GM12891 (cell line): Measurements from ENCODE around the gene GJE1.

Experiments
- PAX5 ChIP-seq: IDR thresholded peaks from 2 replicates; pipeline ENCODE4 v1.6.1; 2011; ENCODE audit warnings: low read length, moderate library complexity, mild to moderate bottlenecking; ENCODE audit not compliant: insufficient read depth, severe bottlenecking
- POLR2A ChIP-seq: IDR thresholded peaks from 2 replicates; pipeline ENCODE4 v1.6.1; 2011; ENCODE audit warnings: low read depth, low read length, control low read depth
- POLR2AphosphoS5 ChIP-seq: IDR thresholded peaks from 2 replicates; pipeline ENCODE4 v1.6.1; 2011; ENCODE audit warnings: low read depth, low read length, control low read depth
- SPI1 ChIP-seq: IDR thresholded peaks from 2 replicates; pipeline ENCODE4 v1.6.1; 2011; ENCODE audit warnings: low read depth, low read length, control low read depth
- TAF1 ChIP-seq: IDR thresholded peaks from 2 replicates; pipeline ENCODE4 v1.6.1; 2011; ENCODE audit warnings: low read depth, low read length, control low read depth

DNA sequence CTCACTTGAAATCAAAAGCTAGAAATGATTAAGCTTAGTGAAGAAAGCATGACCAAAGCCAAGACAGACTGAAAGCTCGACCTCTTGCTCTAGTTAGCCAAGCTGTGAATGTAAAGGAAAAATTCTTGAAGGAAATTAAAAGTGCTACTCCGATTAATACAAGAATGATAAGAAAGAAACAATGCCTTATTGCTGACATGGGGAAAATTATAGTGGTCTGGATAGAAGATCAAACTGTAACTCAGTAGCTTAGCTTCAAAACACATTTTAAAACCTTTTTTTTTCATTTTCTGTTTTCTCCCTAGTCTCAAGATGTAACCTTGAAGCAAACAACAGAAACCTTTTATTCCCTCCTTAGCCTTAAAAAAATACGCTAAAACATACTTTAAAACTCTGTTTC is 11.4 kb upstream of the GJE1 start:
- TF ChIP-seq POLR2A, result no peak
- TF ChIP-seq POLR2AphosphoS5, result no peak
- TF ChIP-seq PAX5, result no peak
- TF ChIP-seq TAF1, result no peak
- no peak for TF ChIP-seq SPI1
